Endothelial cell of umbilical vein (primary cell): Measurements from ENCODE around the gene MLLT11. TPM values are rescaled to one million over a fixed set of nuclear protein-coding genes. Genes with fewer than 3 reads are reported as not detected.

Source experiments
- BruUV-seq: library from RNA; stranded (reverse); fragments of 400-500 nt; replicated peaks from 2 replicates; lab custom pipeline; 2021; lab: Mats Ljungman, UMichigan
- CTCF ChIA-PET: fragments of 300-600, 350-600 bp; sonication (Branson Sonifier 250); formaldehyde crosslinking; loops from one replicate; lab custom pipeline; 2021; ENCODE audit warnings: antibody characterized with exemption, inconsistent platforms; lab: Charles Lee
- POLR2A ChIA-PET: fragments of 300-600, 350-600 bp; sonication (Branson Sonifier 250); formaldehyde crosslinking; loops from one replicate; lab custom pipeline; 2021; ENCODE audit warnings: antibody characterized with exemption, inconsistent platforms; lab: Charles Lee
- DNase-seq: peaks from one replicate; pipeline ENCODE4 v3.0.0-alpha.2; 2011; ENCODE audit warnings: low read depth, low spot score
- FAIRE-seq: peaks from 2 replicates; lab custom pipeline; 2011; peaks lifted over from hg19 to GRCh38; lab: Jason Lieb, UNC
- H2AFZ ChIP-seq: 2 replicates; pipeline ENCODE4 v1.6.0; 2012; ENCODE audit warnings: low read depth, low read length, control low read depth, inconsistent platforms
- H3K27ac ChIP-seq: 2 replicates; pipeline ENCODE4 v1.5.1; 2011; ENCODE audit warnings: low read depth, mild to moderate bottlenecking, control low read depth, low read length, moderate library complexity; ENCODE audit not compliant: insufficient read depth
- H3K27me3 ChIP-seq, 2 experiments: 2 replicates each; pipeline versions ENCODE4 v1.6.0 to v1.6.1; 2011; ENCODE audit warnings: low read length in 2 of 2, mixed read lengths in 1 of 2; ENCODE audit not compliant: control insufficient read depth in 2 of 2, insufficient read depth in 2 of 2
- H3K36me3 ChIP-seq, 2 experiments: 2 replicates in 1 of 2; 3 replicates in 1 of 2; pipeline ENCODE4 v1.5.1; 2011; ENCODE audit warnings: low read length in 2 of 2, mild to moderate bottlenecking in 1 of 2, moderate library complexity in 1 of 2; ENCODE audit not compliant: control insufficient read depth in 2 of 2, insufficient read depth in 2 of 2; ENCODE audit errors: extremely low read depth in 1 of 2
- H3K4me1 ChIP-seq: 3 replicates; pipeline ENCODE4 v1.5.1; 2011; ENCODE audit warnings: mild to moderate bottlenecking, low read length; ENCODE audit not compliant: control insufficient read depth, insufficient read depth; ENCODE audit errors: extremely low read depth
- H3K4me2 ChIP-seq: 2 replicates; pipeline ENCODE4 v1.6.1; 2011; ENCODE audit warnings: low read length, control low read depth, mixed read lengths; ENCODE audit not compliant: insufficient read depth
- H3K4me3 ChIP-seq, 3 experiments: fragments of 200-600 bp in 1 of 3; sonication (generic), shearing (Covaris generic) in 1 of 3; replicated peaks in 1 of 3; 2 replicates each; pipeline ENCODE4 v1.5.1; 2011 to 2016; ENCODE audit warnings: control low read depth in 3 of 3, low read length in 3 of 3, mild to moderate bottlenecking in 2 of 3, inconsistent platforms in 1 of 3, low read depth in 1 of 3, moderate library complexity in 1 of 3; ENCODE audit not compliant: insufficient read depth in 1 of 3
- H3K79me2 ChIP-seq: 2 replicates; pipeline ENCODE4 v1.6.0; 2012; ENCODE audit warnings: low read length, inconsistent platforms; ENCODE audit not compliant: control insufficient read depth, insufficient read depth
- H3K9ac ChIP-seq: replicated peaks from 2 replicates; pipeline ENCODE3; 2011; ENCODE audit warnings: low read length, control low read depth; ENCODE audit not compliant: insufficient read depth; ENCODE audit errors: extremely low read depth
- H3K9me1 ChIP-seq: replicated peaks from 3 replicates; pipeline ENCODE4 v1.6.0; 2011; ENCODE audit warnings: mild to moderate bottlenecking, low read length; ENCODE audit not compliant: control insufficient read depth, insufficient read depth; ENCODE audit errors: extremely low read depth
- H3K9me3 ChIP-seq: replicated peaks from 2 replicates; pipeline ENCODE4 v1.5.1; 2012; ENCODE audit warnings: low read length, inconsistent platforms; ENCODE audit not compliant: control insufficient read depth, insufficient read depth
- H4K20me1 ChIP-seq: replicated peaks from 2 replicates; pipeline ENCODE3; 2011; ENCODE audit warnings: mild to moderate bottlenecking, low read length; ENCODE audit not compliant: control insufficient read depth, insufficient read depth; ENCODE audit errors: extremely low read depth
- CTCF ChIP-seq, 2 donors: IDR thresholded peaks; 1 replicate in 1 of 2; 2 replicates in 1 of 2; pipeline ENCODE4 v1.5.1; 2011; ENCODE audit warnings: low read length in 2 of 2, mild to moderate bottlenecking in 2 of 2, moderate library complexity in 2 of 2, control low read depth in 1 of 2, inconsistent platforms in 1 of 2, low read depth in 1 of 2; ENCODE audit not compliant: insufficient read depth in 1 of 2; ENCODE audit errors: extremely low read depth in 1 of 2
- EZH2 ChIP-seq: IDR thresholded peaks from 2 replicates; pipeline ENCODE4 v1.6.1; 2012; ENCODE audit warnings: borderline replicate concordance, low read depth, mild to moderate bottlenecking, moderate library complexity, low read length, inconsistent platforms; ENCODE audit not compliant: severe bottlenecking
- FOS ChIP-seq: IDR thresholded peaks from 2 replicates; pipeline ENCODE4 v1.6.1; 2011; ENCODE audit warnings: mild to moderate bottlenecking, low read length, moderate library complexity, borderline replicate concordance; ENCODE audit not compliant: insufficient read depth
- GATA2 ChIP-seq: IDR thresholded peaks from 2 replicates; pipeline ENCODE4 v1.7.0; 2011; ENCODE audit warnings: low read depth, mild to moderate bottlenecking, moderate library complexity, mixed read lengths, low read length; ENCODE audit not compliant: insufficient read length, insufficient read depth
- JUN ChIP-seq: IDR thresholded peaks from 2 replicates; pipeline ENCODE4 v1.6.1; 2011; ENCODE audit warnings: borderline replicate concordance, low read depth; ENCODE audit not compliant: insufficient read length, insufficient read depth
- MAX ChIP-seq: IDR thresholded peaks from 2 replicates; pipeline ENCODE4 v1.6.1; 2011; ENCODE audit not compliant: insufficient read depth, insufficient read length
- MYC ChIP-seq: IDR thresholded peaks from one replicate; pipeline ENCODE4 v1.6.1; 2011; ENCODE audit warnings: mild to moderate bottlenecking, low read depth, low read length
- POLR2A ChIP-seq: IDR thresholded peaks from 2 replicates; pipeline ENCODE4 v1.6.1; 2012; ENCODE audit warnings: low read depth, mild to moderate bottlenecking, control low read depth, low read length
- POLR2AphosphoS5 ChIP-seq: IDR thresholded peaks from 2 replicates; pipeline ENCODE4 v1.6.1; 2012; ENCODE audit warnings: low read depth, mild to moderate bottlenecking, control low read depth, low read length, moderate library complexity; ENCODE audit not compliant: insufficient read depth
- dilution Hi-C: fragments of 300-500 bp; cut with MboI; formaldehyde crosslinking; loops from one replicate; pipeline ENCODE4 v1.15.0; 2019; ENCODE audit warnings: low sequenced_read_pairs; ENCODE audit not compliant: extremely low pct_ligation_motif_present
- intact Hi-C: fragments of 100-400 bp; cut with micrococcal nuclease; formaldehyde crosslinking; loops from one replicate; pipeline ENCODE4 v1.10.0; 2022
- polyA plus RNA-seq, 4 experiments: library from polyadenylated mRNA; depleted of rRNA in 3 of 4; stranded (reverse) in 3 of 4; unstranded in 1 of 4; fragments of >200 nt; gene quantifications; 2 replicates each; pipeline versions ENCODE4 v1.2.1 to v1.2.3, GENCODE V29; 2011 to 2012; ENCODE audit warnings: missing spikeins in 1 of 4
- total RNA-seq: library from RNA; stranded (reverse); gene quantifications from 2 replicates; pipeline ENCODE4 v1.2.3, GENCODE V29; 2021

MLLT11 gene
- total and polyA plus RNA-seq, 2 donors (not counting 3 experiments of a cell fraction or from before 2014, with no cell fraction given), result 25.2 to 26.5 TPM

GRCh38 chr1:151098126-151098525 is 37.9 kb downstream of the MLLT11 start:
- no peaks in the 10 kb centered on the region for H3K27me3 ChIP-seq
- H3K9ac ChIP-seq, result no peak overlapping the region
- no peaks in the 10 kb centered on the region for H3K4me1 ChIP-seq
- H3K4me3 ChIP-seq, result no peak overlapping the region
- intact Hi-C loops, result no loop called here
- FAIRE-seq (peak; percentile 26), DNase-seq (no peak)
- TF ChIP-seq JUN, result no peak
- no peak for TF ChIP-seq CTCF (IDR thresholded peaks at IDR 0.05; ENCODE audit: extremely low read depth in 1 of 2, insufficient read depth in 1 of 2, low read depth in 1 of 2, low read length in 2 of 2)
- no peak for TF ChIP-seq POLR2AphosphoS5
- TF ChIP-seq MYC, result no peak
- H3K27ac ChIP-seq, result no peak overlapping the region
- CTCF ChIA-PET, result interaction anchor here (0.8 to 12.7 kb wide), 6 partner anchors 14 to 153 kb away, joined by 3 to 623 read pairs (median 28); partner anchors contain the start of gene TNFAIP8L2
- no peak overlapping the region for H2AFZ ChIP-seq
- no peaks in the 10 kb centered on the region for H3K9me3 ChIP-seq
- H3K4me2 ChIP-seq, result no peak overlapping the region
- no TSS peak for BruUV-seq
- H3K36me3 ChIP-seq, result no peaks in the 10 kb centered on the region
- dilution Hi-C loops, result no loop called here
- no peaks in the 10 kb centered on the region for H3K79me2 ChIP-seq
- POLR2A ChIA-PET, result interaction anchor here (1.2 kb wide), 1 partner anchor 157 kb away, joined by 3 read pairs; the partner anchor contains the start of gene PSMD4
- no peaks in the 10 kb centered on the region for H4K20me1 ChIP-seq
- no peaks in the 10 kb centered on the region for H3K9me1 ChIP-seq

- DNase-seq, result no peak
- FAIRE-seq, result no peak
- Histone ChIP-seq H3K4me3 (no peak overlapping the region), H3K36me3 (no peaks in the 10 kb centered on the region), H3K9me1 (no peaks in the 10 kb centered on the region), H3K27me3 (no peaks in the 10 kb centered on the region), H3K4me2 (no peak overlapping the region), H3K9ac (no peak overlapping the region), H3K9me3 (no peaks in the 10 kb centered on the region), H3K4me1 (peaks cover 10% of the 10 kb centered on the region), H3K27ac (no peak overlapping the region), H3K79me2 (no peaks in the 10 kb centered on the region), H4K20me1 (no peaks in the 10 kb centered on the region), H2AFZ (no peak overlapping the region)
- ChIA-PET CTCF (interaction anchor here (0.7 to 12.7 kb wide), 2 partner anchors 52 to 57 kb away, joined by 3 to 623 read pairs; partner anchors contain the start of genes C1orf56 and TNFAIP8L2), POLR2A (interaction anchor here (0.6 kb wide), 1 partner anchor 67 kb away, joined by 3 read pairs; no protein-coding TSS in a partner anchor)
- no TSS peak for BruUV-seq
- dilution Hi-C loops, result no loop called here
- TF ChIP-seq MYC (no peak), MAX (no peak), POLR2AphosphoS5 (no peak), EZH2 (no peak), GATA2 (no peak), POLR2A (no peak), FOS (no peak), JUN (no peak), CTCF (IDR thresholded peaks at IDR 0.05; ENCODE audit: extremely low read depth in 1 of 2, insufficient read depth in 1 of 2, low read depth in 1 of 2, low read length in 2 of 2) (no peak)
- intact Hi-C loops, result loop anchor here (10.0 kb wide), 1 partner anchor 240 kb away; the partner anchor contains the start of gene RFX5
These were observed 44.4 kb downstream of the MLLT11 start for GRCh38 chr1:151104630-151105029.
